NCI-H2171 treated with DMSO at 0.1 percent for 48 hours (cell line): ENCODE measurements around the gene CALD1.
A peak's percentile ranks its signal among the peaks of the same experiment; 100 is the strongest.

Experiments used
- DNase-seq: peaks from one replicate; lab custom pipeline; 2025; lab: John Stamatoyannopoulos, UW

The CALD1 gene

GRCh38 chr7:134927723-134928122 lies 148.3 kb downstream of the CALD1 start:
- DNase-seq, result no peak

GRCh38 chr7:134928554-134928953 lies 149.1 kb downstream of the CALD1 start:
- no peak for DNase-seq

- DNase-seq, result no peak
These were observed 152.1 kb downstream of the CALD1 start for GRCh38 chr7:134931487-134931886.

- DNase-seq, result peak; percentile 11
These were observed 153.4 kb downstream of the CALD1 start for GRCh38 chr7:134932707-134933370.

GRCh38 chr7:134933460-134934068 lies 154.1 kb downstream of the CALD1 start:
- DNase-seq, result no peak

- no peak for DNase-seq
These were observed 156.3 kb downstream of the CALD1 start for GRCh38 chr7:134935701-134936100.

- DNase-seq, result no peak
These were observed 157.6 kb downstream of the CALD1 start for GRCh38 chr7:134936893-134937510.

- no peak for DNase-seq
These were observed 158.7 kb downstream of the CALD1 start for GRCh38 chr7:134938141-134938540.

GRCh38 chr7:134939136-134939535 lies 159.7 kb downstream of the CALD1 start:
- DNase-seq, result no peak

- no peak for DNase-seq
These were observed 161.3 kb downstream of the CALD1 start for GRCh38 chr7:134940729-134941128.

- DNase-seq, result no peak
These were observed 161.9 kb downstream of the CALD1 start for GRCh38 chr7:134941185-134941900.

- DNase-seq, result no peak
These were observed 162.5 kb downstream of the CALD1 start for GRCh38 chr7:134941952-134942351.

- no peak for DNase-seq
These were observed 163.4 kb downstream of the CALD1 start for GRCh38 chr7:134942690-134943466.

- peak; percentile 2 for DNase-seq
These were observed 164.5 kb downstream of the CALD1 start for GRCh38 chr7:134943785-134944400.

- no peak for DNase-seq
These were observed 166.3 kb downstream of the CALD1 start for GRCh38 chr7:134945691-134946090.

GRCh38 chr7:134946260-134946659 lies 166.8 kb downstream of the CALD1 start:
- DNase-seq, result no peak

GRCh38 chr7:134947329-134947728 lies 167.9 kb downstream of the CALD1 start:
- DNase-seq, result no peak

- no peak for DNase-seq
These were observed 168.4 kb downstream of the CALD1 start for GRCh38 chr7:134947831-134948230.

GRCh38 chr7:134948246-134948645 lies 168.8 kb downstream of the CALD1 start:
- DNase-seq, result no peak

- DNase-seq, result no peak
These were observed 169.3 kb downstream of the CALD1 start for GRCh38 chr7:134948736-134949135.

GRCh38 chr7:134949171-134949570 lies 169.7 kb downstream of the CALD1 start:
- DNase-seq, result no peak
